SK-N-SH (cell line): ENCODE data around the gene MLLT6. TPM values are rescaled to one million over a fixed set of nuclear protein-coding genes. Genes with fewer than 3 reads are reported as not detected.

ENCODE experiments used
- NRF1 ChIP-seq: IDR thresholded peaks from 2 replicates; pipeline ENCODE4 v1.6.1; 2012; ENCODE audit warnings: low read depth, mild to moderate bottlenecking, low read length
- TAF1 ChIP-seq: IDR thresholded peaks from 2 replicates; pipeline ENCODE4 v1.6.1; 2012; ENCODE audit warnings: low read depth, mild to moderate bottlenecking, low read length, moderate library complexity, borderline replicate concordance
- polyA plus RNA-seq, 3 experiments: library from polyadenylated mRNA; depleted of rRNA; stranded (reverse); fragments of >200 nt; gene quantifications; 2 replicates each; pipeline ENCODE4 v1.2.3, GENCODE V29; 2012
- small RNA-seq, 7 experiments: library from RNA; depleted of rRNA; stranded (forward); fragments of <200 nt; gene quantifications; one replicate each; pipeline ENCODE3, GENCODE V24; 2012
- TF ChIP-seq, protein P1 (sequence below): IDR thresholded peaks from 2 replicates; pipeline ENCODE4; 2012

Gene MLLT6
- polyA plus RNA-seq, 1 of the 3 experiments (the other 2 are of a cell fraction): 41.5 TPM

- TF ChIP-seq, protein P1, sequence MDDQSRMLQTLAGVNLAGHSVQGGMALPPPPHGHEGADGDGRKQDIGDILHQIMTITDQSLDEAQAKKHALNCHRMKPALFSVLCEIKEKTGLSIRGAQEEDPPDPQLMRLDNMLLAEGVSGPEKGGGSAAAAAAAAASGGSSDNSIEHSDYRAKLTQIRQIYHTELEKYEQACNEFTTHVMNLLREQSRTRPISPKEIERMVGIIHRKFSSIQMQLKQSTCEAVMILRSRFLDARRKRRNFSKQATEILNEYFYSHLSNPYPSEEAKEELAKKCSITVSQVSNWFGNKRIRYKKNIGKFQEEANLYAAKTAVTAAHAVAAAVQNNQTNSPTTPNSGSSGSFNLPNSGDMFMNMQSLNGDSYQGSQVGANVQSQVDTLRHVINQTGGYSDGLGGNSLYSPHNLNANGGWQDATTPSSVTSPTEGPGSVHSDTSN: no peak
- no peak for TF ChIP-seq TAF1
- TF ChIP-seq NRF1: no peak
These were observed 72.7 kb downstream of the MLLT6 start (continued) for GRCh38 chr17:38777641-38778250.

Small RNA genes within 50 kb of the gene (small RNA-seq; reads per million reads assigned to genes)
- gene MIR4726 (0 reads per million in 7 experiments), gene MIR4734 (0 to 1.2 (median 0) reads per million in 7 experiments), gene RNA5SP440 (0 to 1.2 (median 0) reads per million in 7 experiments), gene RNU6-866P (0 reads per million in 7 experiments)

Other genes starting within 250 kb of the MLLT6 start
- 0.45 and 1.0 TPM in 2 replicates for gene SRCIN1, start 99.3 kb upstream of the MLLT6 start, polyA plus RNA-seq (2012; rRNA removed)
- gene EPOP, start 30.3 kb upstream of the MLLT6 start, polyA plus RNA-seq (2012; rRNA removed): 2.7 and 3.1 TPM in 2 replicates
- 12.9 and 16.5 TPM in 2 replicates for gene CISD3, start 25.1 kb downstream of the MLLT6 start, polyA plus RNA-seq (2012; rRNA removed)
- gene PCGF2, start 43.1 kb downstream of the MLLT6 start, polyA plus RNA-seq (2012; rRNA removed): 24.2 and 39.8 TPM in 2 replicates
- 480 and 533 TPM in 2 replicates for gene PSMB3, start 47.5 kb downstream of the MLLT6 start, polyA plus RNA-seq (2012; rRNA removed)
- 29.8 and 36.7 TPM in 2 replicates for gene PIP4K2B, start 94.3 kb downstream of the MLLT6 start, polyA plus RNA-seq (2012; rRNA removed)
- 15.6 and 21.2 TPM in 2 replicates for gene CWC25, start 120.0 kb downstream of the MLLT6 start, polyA plus RNA-seq (2012; rRNA removed)
- 2,658 and 2,763 TPM in 2 replicates for gene RPL23, start 148.4 kb downstream of the MLLT6 start, polyA plus RNA-seq (2012; rRNA removed)
- 79.7 and 102 TPM in 2 replicates for gene LASP1, start 164.8 kb downstream of the MLLT6 start, polyA plus RNA-seq (2012; rRNA removed)